H1 (cell line): ENCODE measurements around the gene RXRA. TPM values are rescaled to one million over a fixed set of nuclear protein-coding genes. Genes with fewer than 3 reads are reported as not detected.

ENCODE experiments used
- E2F6 ChIP-seq: IDR thresholded peaks from 2 replicates; pipeline ENCODE4 v1.6.1; 2012; ENCODE audit warnings: inconsistent platforms
- KDM1A ChIP-seq: fragments of 200-600, 300-600 bp; sonication (generic); IDR thresholded peaks from 2 replicates; pipeline ENCODE4 v1.7.1; 2016; ENCODE audit warnings: mild to moderate bottlenecking, low read length, borderline replicate concordance
- SIN3A ChIP-seq, 2 experiments: IDR thresholded peaks in 1 of 2; conservative IDR thresholded peaks in 1 of 2; 2 replicates each; pipeline ENCODE4 v1.6.1; 2011 to 2012; ENCODE audit warnings: low read length in 2 of 2, improper control_type of control experiment in 1 of 2, low read depth in 1 of 2, mild to moderate bottlenecking in 1 of 2
- SIRT6 ChIP-seq: IDR thresholded peaks from one replicate; pipeline ENCODE4 v1.7.1; 2012; ENCODE audit warnings: low read length, inconsistent platforms
- polyA plus RNA-seq, 7 experiments: library from polyadenylated mRNA; depleted of rRNA in 3 of 7; stranded (reverse) in 5 of 7; unstranded in 2 of 7; fragments of >200 nt in 5 of 7; fragments of 200-250 nt in 2 of 7; gene quantifications; 1 replicate in 5 of 7; 2 replicates in 1 of 7; 4 replicates in 1 of 7; pipeline versions ENCODE4 v1.2.1 to v1.2.3, GENCODE V29; 2011 to 2013; ENCODE audit warnings: missing spikeins in 2 of 7, mixed read lengths in 2 of 7
- total RNA-seq: library from RNA; stranded (reverse); fragmentation: NEBNext Ultra II Directional; extraction: Animal tissue kit (Norgen Biotek cat#: 25700); gene quantifications from 2 replicates; pipeline ENCODE4 v1.2.1, GENCODE V29; 2021

The RXRA gene
- total and polyA plus RNA-seq, 2 of the 8 experiments (the other 6 are each of a cell fraction or from before 2014, with no cell fraction given): 9.8 to 29.4 TPM

GRCh38 chr9:134319306-134320125, 6.7 kb upstream of the RXRA start (continued):
- TF ChIP-seq SIN3A (conservative IDR thresholded peaks at IDR 0.05 in 1 of 2, IDR thresholded peaks at IDR 0.05 in 1 of 2; ENCODE audit: low read depth in 1 of 2, low read length in 2 of 2) (no peak), E2F6 (no peak), SIRT6 (no peak), KDM1A (no peak)
- TF ChIP-seq, all 59 proteins: peak for 0
